ENCODE data around the gene VN1R5.
"Not testable (repeated sequence)": the region's sequence is repeated elsewhere in the genome, so short reads cannot be mapped to it uniquely, and the experiment has no call there.

Gene VN1R5

DNA sequence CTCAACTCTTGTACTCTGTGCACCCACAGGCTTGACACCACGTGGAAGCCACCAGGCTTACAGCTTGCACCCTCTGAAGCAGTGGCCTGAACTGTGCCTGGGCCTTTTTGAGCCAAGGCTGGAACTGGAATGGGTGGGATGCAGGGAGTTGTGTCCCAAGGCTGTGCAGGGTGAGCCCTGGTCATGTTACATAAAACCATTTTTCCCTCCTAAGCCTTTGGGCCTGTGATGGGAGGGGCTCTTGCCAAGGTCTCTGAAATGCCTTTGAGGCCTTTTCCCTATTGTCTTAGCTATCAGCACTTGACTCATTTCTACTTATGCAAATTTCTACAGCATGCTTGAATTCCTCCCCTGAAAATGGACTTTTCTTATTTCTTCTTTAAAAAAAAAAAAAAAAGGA, 14.1 kb downstream of the VN1R5 start:
- DNase-seq (ENCODE audit: low read depth in 2 of 3, low spot score in 1 of 3): no peak

DNA sequence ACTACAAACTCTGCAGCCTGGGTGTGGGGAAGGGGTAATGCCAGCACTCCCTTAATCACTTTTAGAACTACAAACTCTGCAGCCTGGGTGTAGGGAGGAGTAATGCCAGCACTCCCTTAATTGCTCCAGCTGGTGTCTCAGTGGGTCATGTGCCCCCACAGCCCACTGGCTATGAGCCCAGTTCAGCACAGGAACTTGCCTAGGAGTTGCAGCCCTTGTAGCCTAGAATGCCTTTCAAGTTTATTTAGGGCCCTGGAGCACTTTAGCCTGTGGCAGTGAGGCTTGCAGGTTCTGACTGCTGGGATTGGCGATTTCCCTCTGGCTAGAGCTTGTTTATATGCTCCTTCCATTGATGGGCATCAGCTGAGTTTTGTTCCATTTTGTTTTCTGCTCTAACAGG, 17.1 kb downstream of the VN1R5 start:
- no peak for DNase-seq (ENCODE audit: low read depth in 2 of 3, low spot score in 1 of 3)

DNA sequence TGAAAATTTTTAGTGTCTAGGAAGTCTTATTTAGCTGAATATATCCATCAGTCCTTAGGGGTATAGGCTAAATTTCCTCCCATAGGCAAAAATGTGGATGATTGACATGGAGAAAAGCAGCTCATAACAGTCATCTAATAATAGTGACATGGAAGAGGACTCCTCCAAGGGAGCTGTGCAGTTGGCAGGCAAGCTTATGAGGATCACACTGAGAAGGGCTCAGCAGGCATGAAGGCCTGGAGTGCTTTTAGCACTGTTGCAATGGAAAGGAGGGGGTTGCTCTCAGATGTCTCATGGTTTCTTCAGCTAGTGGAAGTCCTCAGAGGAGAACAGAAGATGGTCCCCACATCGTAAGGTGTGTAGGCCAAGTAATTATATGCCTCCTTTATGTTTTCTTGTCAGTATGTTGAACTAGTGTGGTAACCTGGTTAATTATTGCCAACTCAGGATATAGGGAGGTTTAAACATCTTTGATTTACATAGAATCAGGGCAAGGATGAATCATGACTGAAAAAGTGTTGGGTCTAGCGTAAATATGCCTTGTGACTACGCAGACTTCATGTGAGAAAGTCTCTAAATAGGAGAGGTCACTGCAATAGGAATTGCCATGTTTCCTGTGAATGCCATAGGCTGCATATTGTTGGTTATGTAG, 18.9 kb downstream of the VN1R5 start:
- no peak for DNase-seq (ENCODE audit: low read depth in 2 of 3, low spot score in 1 of 3)

DNA sequence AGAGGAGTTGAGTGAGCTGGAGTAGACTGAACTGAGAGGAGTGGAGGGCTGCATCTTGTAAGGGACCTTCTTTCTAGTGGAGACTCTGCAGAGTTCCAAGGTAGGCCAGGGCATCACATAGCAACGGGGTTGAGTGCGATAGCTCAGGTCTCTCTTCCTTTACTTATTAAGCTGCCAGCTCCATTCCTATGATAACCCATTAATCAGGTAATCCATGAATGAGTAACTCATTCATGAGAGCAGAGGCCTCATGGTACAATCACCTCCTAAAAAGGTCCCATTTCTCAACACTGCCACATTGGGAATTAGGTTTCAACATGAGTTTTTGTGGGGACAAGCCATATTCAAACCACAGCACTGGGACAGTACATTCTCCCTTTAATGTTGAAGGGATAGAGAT, 21.3 kb downstream of the VN1R5 start:
- DNase-seq (ENCODE audit: low read depth in 2 of 3, low spot score in 1 of 3): no peak

DNA sequence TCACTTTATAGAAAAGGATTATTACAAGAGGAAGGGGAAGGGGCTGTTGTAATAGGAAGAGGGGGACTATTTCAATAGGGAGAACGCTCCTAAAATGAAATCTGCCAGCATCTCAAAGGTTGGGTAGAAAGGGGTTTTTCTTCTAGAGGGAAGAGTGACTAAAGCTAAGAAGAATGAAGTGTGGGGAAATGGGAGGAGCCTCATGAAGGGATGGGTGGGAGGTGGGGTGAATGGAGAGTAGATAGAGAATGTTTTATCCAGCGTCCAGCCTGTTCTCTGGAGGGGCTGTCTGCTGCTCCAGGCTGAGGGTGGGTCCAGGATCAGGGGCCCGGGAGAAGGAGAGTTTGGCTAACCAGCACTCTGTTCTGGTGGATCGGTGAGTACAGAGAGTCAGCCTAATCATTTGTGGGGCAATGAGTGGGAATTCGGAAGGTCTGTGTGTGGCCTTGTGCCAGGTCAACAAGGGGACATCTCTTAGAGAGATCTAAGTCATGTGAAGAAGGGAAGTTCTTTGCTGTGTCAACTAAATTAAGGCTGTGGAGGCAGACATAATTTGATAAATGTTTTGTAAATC, 25.2 kb downstream of the VN1R5 start:
- no peak for DNase-seq (ENCODE audit: low read depth in 2 of 3, low spot score in 1 of 3)

DNA sequence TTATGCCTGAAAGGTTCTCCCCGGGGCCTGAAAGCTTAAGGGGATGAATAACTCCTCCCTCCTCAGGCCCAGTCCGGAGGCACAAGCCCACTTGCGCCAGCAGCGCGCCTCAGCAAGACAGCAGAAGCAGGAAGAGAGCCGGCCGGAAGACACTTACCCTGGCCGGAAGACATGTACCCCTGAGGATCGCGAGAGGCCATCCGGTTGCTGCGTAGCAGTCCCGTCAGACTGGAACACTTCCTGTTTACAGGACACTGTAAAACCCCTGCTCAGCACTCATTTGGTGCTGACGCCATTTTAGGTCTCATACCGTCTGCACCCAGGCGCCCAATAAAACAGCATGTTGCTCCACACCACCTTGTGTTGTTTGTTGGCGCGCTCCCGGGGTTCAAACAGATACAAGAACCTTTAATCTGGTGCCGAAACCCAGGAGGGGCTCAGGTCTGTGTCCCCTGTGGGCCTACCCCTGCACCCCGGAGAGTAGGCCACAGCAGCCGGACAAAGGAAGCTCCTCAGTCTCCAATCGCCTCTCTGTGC, 30.3 kb downstream of the VN1R5 start:
- no peak for DNase-seq (ENCODE audit: low read depth in 2 of 3, low spot score in 1 of 3)

DNA sequence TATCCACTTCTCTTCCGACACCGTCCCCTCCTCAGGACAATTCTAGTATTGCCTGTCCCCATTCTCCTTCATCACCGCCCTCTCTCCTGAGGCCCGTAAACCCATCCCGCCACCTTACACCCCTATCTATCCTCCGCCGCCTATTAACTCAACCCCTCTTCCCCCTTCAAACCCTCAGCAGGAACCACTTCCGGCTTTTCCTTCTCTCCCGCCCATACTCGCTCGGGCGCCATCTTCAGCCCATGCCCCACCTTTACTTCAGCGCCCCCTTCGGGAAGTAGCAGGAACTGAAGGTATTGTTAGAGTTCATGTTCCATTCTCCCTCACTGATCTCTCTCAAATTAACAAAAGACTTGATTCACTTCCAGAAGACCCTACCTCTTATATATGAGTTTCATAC, 31.6 kb downstream of the VN1R5 start:
- DNase-seq (ENCODE audit: low read depth in 2 of 3, low spot score in 1 of 3): no peak

DNA sequence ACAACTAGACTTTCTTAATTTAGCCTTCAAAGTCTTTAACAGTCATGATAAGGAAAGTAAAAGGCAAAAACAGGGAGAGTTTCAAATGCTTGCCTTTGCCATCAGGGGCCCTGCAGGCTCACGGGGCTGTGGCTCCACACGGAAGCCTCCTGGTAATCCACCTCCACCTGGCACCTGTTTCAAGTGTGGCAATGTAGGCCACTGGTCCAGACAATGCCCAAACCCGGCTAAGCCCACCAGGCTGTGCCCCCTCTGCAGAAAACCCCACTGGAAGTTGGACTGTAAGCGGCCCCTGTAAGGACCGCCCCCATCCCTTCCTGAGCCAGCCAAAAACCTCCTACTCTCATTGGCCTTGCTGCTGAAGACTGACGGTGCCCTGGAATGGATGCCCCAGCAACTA, 32.5 kb downstream of the VN1R5 start:
- no peak for DNase-seq (ENCODE audit: low read depth in 2 of 3, low spot score in 1 of 3)

DNA sequence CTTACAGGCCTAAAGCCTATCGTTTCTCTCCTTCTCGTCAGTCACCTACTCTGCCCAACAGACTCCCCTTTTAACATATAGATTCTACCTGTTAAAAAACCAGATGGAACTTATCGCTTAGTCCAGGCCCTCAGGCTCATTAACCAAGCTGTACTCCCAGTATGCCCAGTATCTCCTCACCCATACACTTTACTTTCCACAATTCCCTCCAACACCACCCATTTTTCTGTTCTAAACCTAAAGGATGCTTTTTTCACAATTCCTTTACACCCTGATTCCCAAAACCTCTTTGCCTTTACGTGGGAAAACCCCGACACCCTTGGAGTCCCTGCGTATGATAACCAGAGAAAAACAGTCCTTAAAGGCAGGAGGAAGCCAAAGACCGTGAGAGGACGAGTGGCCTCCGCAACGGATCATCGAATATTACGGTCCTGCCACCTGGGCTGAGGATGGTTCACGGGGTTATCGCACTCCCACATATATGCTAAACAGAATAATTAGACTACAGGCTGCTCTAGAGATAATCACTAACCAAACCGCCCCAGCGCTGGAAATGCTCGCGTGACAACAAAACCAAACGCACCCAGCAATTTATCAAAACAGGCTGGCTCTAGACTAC, 33.5 kb downstream of the VN1R5 start:
- not testable (repeated sequence) for DNase-seq (ENCODE audit: low read depth in 2 of 3, low spot score in 1 of 3)

DNA sequence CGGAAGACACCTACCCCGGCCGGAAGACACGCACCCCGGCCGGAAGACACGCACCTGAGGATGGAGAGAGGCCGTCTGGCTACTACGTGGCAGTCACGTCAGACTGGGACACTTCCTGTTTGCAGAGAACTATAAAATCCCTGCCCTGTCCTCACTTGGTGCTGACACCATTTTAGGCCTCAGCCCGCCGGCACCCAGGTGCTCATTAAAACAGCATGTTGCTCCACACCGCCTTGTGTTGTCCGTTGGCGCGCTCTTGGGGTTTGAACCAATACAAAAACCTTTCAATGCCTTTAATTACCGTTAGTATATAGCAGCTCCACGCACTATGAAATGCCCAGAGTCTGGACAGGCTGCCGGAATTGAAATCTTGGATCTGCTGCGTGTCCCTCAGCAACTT, 34.7 kb downstream of the VN1R5 start:
- no peak for DNase-seq (ENCODE audit: low read depth in 2 of 3, low spot score in 1 of 3)

DNA sequence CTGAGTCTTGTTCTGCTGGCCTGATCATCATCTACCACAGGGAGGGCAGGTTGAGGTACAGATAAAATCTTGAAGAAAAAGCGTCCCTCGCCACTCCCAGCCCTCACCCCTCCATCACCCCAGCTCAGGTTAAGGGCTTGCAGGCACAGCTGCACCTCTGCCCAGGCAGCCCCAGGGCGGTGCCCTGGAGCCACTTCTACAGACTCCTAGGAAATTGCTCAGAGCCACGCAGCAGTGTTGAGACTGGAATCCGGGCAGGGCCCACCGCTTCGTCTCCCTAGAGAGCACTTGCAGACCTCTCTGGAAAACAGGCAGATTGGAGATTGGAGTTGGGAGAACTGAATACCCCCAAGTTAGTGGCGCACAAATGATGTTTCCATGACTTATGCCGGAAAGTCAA, 35.3 kb downstream of the VN1R5 start:
- DNase-seq (ENCODE audit: low read depth in 2 of 3, low spot score in 1 of 3): no peak

DNA sequence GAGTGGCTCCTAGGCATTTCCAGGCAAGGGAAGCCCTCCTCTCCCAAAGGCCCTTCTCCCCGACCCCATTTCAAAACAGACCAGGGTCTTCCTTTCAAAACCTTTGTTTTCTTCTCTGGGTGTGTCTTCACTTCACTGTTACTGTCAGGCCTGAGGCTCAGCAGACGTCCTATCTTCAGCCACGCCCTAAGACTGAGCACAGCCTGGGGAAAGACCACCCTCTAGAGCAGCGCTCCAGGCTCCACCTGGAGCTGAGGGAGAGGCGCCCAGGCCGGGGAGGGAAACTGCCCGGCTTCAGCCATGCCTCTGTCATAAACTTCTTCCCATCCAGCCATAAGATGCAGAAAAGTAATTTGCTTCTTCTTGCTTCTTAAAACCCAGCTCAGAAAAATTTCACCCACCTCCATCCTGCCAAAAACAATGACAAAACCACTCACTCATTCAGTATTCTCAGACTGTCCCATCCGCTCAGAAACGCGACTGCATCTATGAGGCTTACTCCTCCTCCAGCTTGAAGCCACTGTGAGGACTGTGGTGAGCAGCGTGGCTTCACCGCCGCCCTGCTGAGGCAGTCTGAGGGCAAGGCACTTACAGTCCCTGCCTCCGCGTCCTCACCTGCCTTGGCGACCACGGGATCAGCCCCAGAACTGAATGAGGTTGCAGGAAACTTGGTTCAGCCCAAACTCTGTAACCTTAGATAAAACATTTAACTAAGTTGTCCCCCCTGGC, 36.1 kb downstream of the VN1R5 start:
- DNase-seq (ENCODE audit: low read depth in 2 of 3, low spot score in 1 of 3): no peak

DNA sequence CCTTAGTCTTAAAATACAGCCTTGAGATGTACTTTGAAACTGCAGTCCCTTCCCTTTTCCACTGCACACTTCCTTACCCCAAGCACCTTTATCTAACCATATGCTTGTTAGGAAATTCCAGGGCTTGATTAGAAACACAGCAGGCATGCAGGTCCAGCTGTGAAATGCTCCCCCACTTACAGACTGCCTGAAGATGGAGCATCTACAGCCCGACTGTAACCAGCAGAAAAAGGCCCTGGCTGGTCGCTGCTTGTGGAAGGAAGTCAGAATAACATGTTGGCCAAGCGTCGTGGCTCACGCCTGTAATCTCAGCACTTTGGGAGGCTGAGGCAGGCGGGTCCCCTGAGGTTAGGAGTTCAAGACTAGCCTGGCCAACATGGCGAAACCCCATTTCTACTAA, 37.2 kb downstream of the VN1R5 start:
- no peak for DNase-seq (ENCODE audit: low read depth in 2 of 3, low spot score in 1 of 3)

DNA sequence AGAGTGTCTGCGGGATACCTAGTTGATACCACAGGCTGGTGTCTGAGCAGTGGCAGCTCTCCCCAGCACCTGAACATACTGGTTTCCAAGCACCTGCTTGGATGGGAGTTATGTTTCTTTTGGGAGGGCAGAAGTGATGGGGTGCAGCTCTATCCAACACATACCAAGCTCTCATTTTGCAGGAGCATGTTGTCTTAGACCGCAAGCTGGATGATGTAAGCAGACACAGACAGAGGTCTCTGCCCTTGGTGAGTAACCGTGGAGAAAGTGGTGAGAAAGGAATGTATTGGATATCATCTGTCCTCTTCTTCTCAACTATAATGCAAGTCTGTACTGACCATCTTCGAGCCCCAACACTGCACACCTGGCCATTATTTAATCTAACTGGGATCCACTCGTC, 38.4 kb downstream of the VN1R5 start:
- DNase-seq (ENCODE audit: low read depth in 2 of 3, low spot score in 1 of 3): no peak

DNA sequence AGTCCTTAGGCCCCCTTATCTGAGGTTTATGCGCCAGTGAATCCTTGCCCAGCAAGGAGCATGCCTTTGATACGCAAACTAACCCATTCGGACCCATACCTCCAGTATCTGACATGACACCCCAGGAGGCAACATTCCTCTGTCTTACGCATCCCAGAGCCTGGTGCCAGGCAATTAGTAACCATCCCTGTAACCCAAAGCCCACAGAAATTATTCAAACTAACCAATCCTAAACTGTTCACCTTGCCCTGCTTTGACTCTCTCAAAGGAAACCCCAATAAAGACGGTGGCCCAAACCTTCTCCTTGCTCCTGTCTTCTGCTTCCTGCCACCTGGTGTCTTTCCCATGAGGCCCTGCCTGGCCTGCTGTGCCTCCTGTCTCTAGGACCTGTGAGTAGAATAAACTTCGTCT, 39.4 kb downstream of the VN1R5 start:
- DNase-seq (ENCODE audit: low read depth in 2 of 3, low spot score in 1 of 3): no peak

DNA sequence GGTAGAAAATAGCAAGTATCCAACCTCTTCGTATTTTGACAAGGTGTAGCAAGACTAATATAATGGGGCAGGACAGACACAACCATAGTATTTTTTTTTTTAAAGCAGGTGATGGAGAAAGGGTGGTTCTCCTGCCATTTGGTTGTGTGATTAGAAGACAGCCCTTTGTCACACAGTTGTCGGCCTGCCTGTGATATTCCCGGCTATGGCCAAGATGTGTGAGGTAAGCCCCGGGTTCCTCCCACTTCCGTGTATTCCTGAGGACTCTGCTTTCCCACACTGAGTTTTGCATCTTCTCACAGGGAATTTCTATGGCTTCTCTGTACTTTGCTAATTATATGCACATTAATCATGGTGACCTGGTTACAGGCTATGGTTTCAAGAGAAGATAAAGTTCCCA, 39.9 kb downstream of the VN1R5 start:
- no peak for DNase-seq (ENCODE audit: low read depth in 2 of 3, low spot score in 1 of 3)

DNA sequence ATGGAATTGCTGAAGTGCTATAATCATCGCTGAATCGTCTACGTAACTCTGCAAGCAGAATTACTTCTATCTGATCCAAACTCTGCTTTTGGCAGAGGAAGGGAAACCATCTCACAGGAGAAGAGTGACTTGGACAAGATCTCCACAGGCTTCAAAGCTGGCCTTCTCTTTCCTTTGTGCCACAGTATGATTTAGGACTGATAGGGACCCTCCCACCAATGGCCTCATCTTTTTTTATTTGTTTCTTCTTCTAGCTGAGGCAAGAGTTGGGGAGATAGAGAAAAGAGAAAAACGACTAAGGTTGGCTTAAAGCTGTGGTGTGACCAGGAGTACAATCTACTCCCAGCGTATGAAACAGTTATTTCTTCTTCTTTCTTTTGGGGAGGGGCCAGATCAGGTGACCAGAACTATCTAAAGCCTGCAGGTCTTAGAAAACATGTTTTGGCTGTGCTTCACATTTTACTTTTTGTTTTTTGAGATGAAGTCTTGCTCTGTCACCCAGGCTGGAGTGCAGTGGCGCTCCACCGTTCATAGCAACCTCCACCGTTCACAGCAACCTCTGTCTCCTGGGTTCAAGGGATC, 40.8 kb downstream of the VN1R5 start:
- DNase-seq (ENCODE audit: low read depth in 2 of 3, low spot score in 1 of 3): no peak

DNA sequence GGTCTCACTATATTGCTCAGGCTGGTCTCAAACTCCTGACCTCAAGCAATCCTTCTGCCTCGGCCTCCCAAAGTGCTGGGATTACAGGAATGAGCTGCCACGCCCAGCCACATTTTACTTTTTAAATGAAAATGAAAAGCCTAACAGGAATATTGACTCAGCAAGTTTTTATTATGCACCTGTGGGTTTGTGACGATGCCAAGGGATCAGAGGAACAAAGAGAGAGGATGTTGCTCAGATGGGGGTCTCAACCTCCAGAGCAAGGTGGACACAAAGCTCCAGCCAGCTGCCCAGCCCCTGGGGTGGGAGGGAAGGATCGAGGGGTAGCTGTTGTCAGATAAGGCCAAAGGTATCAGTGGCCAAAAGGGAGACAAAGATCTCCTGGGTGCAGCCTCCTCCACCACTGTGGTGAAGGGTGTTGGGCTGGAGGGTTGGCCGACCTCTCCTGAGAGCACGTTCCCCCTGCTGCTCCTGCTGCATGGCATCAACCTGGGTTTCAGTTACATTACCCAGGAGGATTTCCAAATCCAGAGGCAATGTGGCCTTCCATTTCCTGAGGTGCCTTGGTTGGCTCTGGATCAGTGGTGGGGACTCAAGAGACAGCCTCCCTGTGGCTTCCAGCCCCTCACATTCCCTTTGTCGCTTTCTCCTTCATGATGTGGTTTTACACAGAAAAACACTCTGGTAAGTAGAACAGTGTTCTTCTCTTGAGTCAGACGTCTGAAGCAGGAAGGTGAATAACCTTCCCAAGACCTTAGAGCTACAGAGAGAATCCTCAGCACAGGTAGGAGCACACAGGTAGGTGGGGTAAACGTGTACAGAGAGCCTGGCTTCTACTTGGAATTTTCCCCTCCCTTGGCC, 41.6 kb downstream of the VN1R5 start:
- DNase-seq (ENCODE audit: low read depth in 2 of 3, low spot score in 1 of 3): no peak

DNA sequence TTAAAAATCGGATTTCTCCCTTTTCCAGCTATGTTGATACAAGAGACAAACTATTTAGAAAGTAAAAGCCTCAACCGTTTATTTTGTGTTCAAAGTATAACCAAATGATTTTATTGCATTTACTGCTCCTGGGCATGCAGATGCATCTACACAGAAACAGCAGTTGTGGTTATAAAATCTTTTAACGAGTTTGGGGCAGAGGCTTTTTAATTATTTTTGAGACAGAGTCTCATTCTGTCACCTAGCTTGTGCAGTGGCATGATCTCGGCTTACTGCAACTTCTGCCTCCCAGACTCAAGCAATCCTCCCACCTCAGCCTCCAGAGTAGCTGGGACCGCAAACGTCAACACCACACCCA, 42.2 kb downstream of the VN1R5 start:
- no peak for DNase-seq (ENCODE audit: low read depth in 2 of 3, low spot score in 1 of 3)

DNA sequence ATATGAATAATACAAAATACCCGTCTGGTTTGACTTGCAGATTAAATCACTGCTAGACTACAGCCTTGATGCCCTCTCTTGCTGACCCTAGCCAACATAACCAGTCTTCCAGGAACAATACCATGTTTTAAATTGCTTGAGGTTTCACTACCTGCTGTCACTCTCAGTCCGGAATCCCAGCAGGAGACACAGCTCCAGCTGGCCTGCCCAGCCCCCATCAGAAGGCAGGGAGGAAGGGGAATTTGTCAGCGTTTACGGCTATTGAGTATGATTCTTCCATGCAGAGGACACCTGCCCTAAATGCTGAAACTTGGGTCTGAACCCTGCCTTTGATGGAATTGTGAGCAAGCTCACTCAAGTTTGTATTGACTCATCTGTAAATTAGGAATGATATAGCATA, 42.8 kb downstream of the VN1R5 start:
- DNase-seq (ENCODE audit: low read depth in 2 of 3, low spot score in 1 of 3): no peak
